Right ventricle myocardium superior (tissue), 1 donor: Measurements from ENCODE around the gene TBL2. TPM values are rescaled to one million over a fixed set of nuclear protein-coding genes. Genes with fewer than 3 reads are reported as not detected.
"Not testable (repeated sequence)": the region's sequence is repeated elsewhere in the genome, so short reads cannot be mapped to it uniquely, and the experiment has no call there.

Source experiments
- ATAC-seq: fragments of 200-7000 bp; cut with Tn5 transposase; one replicate; pipeline ENCODE4 v1.9.1; 2020; ENCODE audit warnings: mild to moderate bottlenecking; ENCODE audit not compliant: poor library complexity
- DNase-seq: peaks from one replicate; pipeline ENCODE4 v3.0.0-alpha.2; 2020
- intact Hi-C: fragments of 100-400 bp; cut with DNase I; formaldehyde crosslinking; loops from one replicate; pipeline ENCODE4 v1.11.2; 2022
- total RNA-seq: library from RNA; stranded (reverse); fragmentation: NEBNext Ultra II Directional; extraction: Animal tissue kit (Norgen Biotek cat#: 25700); gene quantifications from one replicate; pipeline ENCODE4 v1.2.1, GENCODE V29; 2021
- donor health status: DM: no; HTN: yes; CAD: no; lungs with severe emphysema.

The TBL2 gene
- total RNA-seq, 1 donor from 2014 or later: 10.6 TPM

DNA sequence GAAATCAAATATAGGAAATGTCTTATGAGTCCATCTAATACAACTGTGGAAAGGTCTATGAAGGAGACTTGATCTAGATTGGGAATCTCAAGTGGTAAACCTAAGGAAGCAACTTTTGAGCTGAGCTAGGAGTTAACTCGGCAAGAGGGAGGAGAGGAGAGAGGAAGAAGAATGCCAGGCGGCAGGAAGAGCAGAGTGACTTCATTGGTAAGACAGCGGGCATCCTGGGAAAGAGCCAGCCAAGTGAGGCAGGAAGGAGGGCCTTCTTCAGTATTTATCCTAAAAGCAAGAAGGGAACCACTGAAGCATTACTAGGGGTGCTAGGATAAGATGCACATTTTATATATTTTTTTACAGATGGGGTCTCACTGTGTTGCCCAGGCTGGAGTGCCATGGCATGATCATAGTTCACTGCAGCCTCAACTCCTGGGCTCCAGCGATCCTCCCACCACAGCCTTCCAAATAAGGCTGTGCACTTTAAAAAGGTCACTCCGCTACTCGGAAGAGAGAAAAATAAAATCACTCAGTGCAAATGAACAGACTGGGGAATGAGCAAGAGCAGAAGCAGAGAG lies 22.9 kb downstream of the TBL2 start:
- no peak for DNase-seq
- intact Hi-C loops: loop anchor here (5.0 kb wide), 1 partner anchor 33 kb away; the partner anchor contains the start of gene BAZ1B

GRCh38 chr7:73550093-73550492 lies 28.3 kb downstream of the TBL2 start:
- intact Hi-C loops, DNase-seq, ATAC-seq: not testable (repeated sequence)

More for the DNA sequence above, 22.9 kb downstream of the TBL2 start:
- no peak for ATAC-seq

DNA sequence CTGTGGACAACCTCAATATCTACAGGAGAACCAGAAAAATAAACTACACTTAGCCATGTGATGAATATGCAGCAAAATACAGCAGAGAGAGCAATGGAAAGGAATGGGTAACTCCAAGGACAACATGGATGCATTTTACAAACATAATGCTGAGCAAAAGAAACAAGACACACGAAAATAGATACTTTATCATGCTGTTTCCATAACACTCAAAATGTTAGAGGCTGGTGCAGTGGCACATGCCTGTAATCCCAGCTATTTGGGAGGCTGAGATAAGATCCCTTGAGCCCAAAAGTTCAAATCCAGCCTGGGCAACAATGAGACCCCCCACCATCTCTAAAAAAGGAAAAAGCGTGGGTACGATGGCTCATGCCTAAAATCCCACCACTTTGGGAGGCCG lies 29.2 kb downstream of the TBL2 start:
- intact Hi-C loops: no loop called here
- DNase-seq (no peak), ATAC-seq (peak; percentile 32)

GRCh38 chr7:73547841-73548240 lies 30.5 kb downstream of the TBL2 start:
- peak; percentile 34 for ATAC-seq
- intact Hi-C loops: no loop called here
- no peak for DNase-seq

DNA sequence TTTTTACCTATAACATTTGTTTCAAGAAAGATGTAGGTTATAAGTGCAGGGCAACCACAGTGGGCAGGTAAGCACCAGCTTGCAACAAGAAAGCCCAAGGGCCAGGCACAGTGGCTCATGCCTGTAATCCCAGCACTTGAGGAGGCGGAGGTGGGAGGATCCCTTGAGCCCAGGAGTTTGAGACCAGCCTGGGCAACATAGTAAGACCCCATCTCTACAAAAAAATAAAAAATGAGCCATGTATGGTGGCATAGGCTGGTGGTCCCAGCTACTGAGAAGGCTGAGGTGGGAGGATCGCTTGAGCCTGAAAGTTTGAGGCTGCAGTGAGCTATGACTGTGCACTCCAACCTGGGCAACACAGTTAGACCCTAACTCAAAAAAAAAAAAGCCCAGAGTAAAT lies 33.7 kb downstream of the TBL2 start:
- DNase-seq: no peak
- no peak for ATAC-seq
- intact Hi-C loops: no loop called here

DNA sequence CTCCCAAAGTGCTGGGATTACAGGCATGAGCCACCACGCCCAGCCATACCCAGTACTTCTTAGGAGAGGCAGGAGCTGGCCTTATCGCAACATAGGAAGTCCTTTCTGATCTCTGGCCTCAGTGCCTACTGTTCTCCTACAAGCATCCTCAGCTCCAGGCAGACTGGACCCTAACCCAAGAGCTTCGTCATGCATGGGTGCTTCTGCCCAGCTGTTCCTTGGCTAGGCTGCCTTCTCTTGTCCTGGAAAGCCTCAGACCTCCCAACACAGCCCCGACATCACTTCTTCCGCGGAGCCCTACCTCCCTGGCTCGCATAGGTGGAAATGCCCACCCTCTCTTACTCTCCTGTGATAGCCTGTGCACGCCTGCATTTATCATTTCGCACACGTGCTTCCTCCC lies 36.7 kb downstream of the TBL2 start:
- intact Hi-C loops: no loop called here
- no peak for ATAC-seq

GRCh38 chr7:73539709-73540108 lies 38.7 kb downstream of the TBL2 start:
- ATAC-seq (no peak), DNase-seq (no peak)
- intact Hi-C loops: no loop called here

More for the DNA sequence above, 36.7 kb downstream of the TBL2 start:
- no peak for DNase-seq

GRCh38 chr7:73538510-73538909 lies 39.9 kb downstream of the TBL2 start:
- intact Hi-C loops, ATAC-seq: not testable (repeated sequence)

DNA sequence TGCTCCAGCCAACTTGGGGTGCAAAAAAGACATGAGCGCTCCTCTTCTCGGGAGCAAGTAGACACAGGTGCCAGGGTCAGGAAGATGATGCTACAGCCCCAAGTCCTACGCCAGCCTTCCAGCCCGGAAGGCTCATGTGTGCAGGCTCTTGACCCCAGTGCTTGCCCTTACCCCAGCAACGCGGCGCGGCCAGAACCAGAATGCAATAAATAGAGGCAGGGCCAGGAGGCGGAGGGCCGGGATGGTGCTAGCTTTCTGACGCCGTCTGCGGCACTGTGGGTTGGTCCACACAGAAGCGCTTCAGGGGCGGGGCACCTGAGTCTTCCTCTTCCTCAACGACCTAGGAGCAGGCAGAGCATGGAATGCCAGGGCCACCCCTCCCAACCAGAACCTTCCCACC lies 41.3 kb downstream of the TBL2 start:
- ATAC-seq (no peak), DNase-seq (no peak)
- intact Hi-C loops: no loop called here

More at GRCh38 chr7:73538510-73538909, 39.9 kb downstream of the TBL2 start:
- DNase-seq: not testable (repeated sequence)

- ATAC-seq: no peak
Observed at GRCh38 chr7:73536479-73536878, 41.9 kb downstream of the TBL2 start.

GRCh38 chr7:73535918-73536317 lies 42.5 kb downstream of the TBL2 start:
- ATAC-seq, DNase-seq, intact Hi-C loops: not testable (repeated sequence)

More at GRCh38 chr7:73536479-73536878, 41.9 kb downstream of the TBL2 start:
- intact Hi-C loops: no loop called here
- no peak for DNase-seq

DNA sequence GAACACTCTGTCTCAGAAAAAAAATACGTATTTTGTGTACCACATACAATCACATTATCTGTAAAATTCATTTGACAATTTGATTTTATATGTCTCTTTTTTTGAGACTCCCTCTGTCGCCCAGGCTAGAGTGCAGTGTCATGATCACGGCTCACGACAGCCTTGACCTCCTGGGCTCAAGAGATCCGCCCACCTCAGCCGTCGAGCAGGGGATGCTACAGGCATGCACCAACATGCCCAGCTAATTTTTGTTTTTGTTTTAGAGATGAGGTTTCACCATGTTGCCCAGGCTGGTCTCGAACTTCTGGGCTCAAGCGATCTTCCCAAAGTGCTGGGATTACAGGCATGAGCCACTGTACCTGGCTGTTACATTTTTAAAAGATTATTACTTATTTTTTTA lies 44.6 kb downstream of the TBL2 start:
- intact Hi-C loops: no loop called here
- DNase-seq (no peak), ATAC-seq (no peak)

DNA sequence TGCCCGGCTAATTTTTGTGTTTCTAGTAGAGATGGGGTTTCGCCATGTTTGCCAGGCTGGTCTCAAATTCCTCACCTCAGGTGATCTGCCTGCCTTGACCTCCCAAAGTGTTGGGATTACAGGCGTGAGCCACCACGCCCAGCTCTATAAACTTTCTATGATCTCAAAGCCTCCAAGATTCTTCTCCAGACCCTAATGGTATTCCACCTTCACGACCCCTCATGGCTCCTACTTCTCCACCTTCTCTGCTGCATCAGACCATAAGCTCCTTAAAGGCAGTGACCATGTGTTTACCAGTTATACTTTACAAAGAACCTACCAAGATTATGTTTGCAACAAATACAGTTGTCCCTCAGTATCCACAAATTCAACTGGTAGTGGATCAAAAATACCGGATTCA lies 46.2 kb downstream of the TBL2 start:
- no peak for ATAC-seq
- DNase-seq: no peak
- intact Hi-C loops: no loop called here

- no peak for DNase-seq
- no peak for ATAC-seq
- intact Hi-C loops: no loop called here
Observed at GRCh38 chr7:73530800-73531199, 47.6 kb downstream of the TBL2 start.

GRCh38 chr7:73526896-73527821 lies 51.2 kb downstream of the TBL2 start:
- intact Hi-C loops: no loop called here
- no peak for DNase-seq
- ATAC-seq: no peak

DNA sequence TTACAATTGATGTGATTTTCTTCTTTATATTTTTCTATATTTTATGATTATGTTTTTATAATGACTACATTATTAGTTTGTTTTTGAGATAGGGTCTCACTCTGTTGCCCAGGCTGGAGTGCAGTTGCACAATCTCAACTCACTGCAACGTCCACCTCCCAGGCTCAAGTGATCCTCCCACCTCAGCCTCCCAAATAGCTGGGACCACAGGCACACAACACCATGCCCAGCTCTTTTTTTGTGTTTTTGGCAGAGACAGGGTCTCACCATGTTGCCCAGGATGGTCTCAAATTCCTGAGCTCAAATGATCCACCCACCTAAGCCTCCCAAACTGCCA lies 52.3 kb downstream of the TBL2 start:
- DNase-seq, ATAC-seq, intact Hi-C loops: not testable (repeated sequence)

DNA sequence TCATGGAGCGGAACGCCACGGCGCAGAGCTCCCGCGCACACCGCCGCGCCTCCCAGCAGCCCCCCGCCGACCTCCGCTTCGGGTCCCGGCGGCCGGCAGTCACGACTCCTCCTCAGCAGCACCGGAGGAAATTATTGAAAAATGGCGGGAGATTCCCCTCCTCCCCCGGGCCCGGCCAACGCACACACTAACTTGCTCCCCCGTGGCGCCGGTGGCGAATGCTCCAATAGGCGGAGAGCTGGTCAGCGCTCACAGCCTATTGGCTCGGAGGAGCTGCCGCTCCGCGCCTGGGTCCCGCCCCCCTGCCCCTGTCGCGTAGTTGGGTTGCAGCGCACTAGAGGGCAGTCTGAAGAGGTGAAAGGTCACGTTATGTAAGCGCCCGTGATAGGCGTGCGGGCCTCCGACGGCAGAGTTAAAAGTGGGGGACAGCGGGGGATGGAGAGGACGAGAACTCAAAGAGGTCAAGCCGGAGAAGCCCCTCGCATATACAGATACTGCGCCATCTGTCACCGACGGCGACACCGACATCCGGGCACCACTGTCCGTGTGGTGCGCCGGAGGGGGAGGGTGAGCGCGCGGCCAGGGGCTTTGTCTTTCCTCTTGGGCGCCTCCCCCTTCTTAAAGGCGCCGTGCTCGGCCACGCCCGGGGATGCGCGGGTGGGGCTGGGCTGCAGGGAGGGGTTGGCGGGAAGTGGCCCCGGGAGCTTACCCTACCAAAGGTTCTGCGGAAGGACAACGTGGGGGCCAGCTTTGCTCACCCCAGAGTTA lies 56.1 kb downstream of the TBL2 start, which contains the start of gene BAZ1B:
Gene BAZ1B, minus strand, starts transcription at position 189 of the 768 bp plus-strand sequence. CDS start 360 bp downstream, outside the sequence.
- ATAC-seq (peak; percentile 98), DNase-seq (peak; percentile 98)
- intact Hi-C loops: loop anchor here (5.0 kb wide), 1 partner anchor 35 kb away; the partner anchor contains the start of gene BCL7B

GRCh38 chr7:73521636-73522104 lies 56.7 kb downstream of the TBL2 start:
- DNase-seq (no peak), ATAC-seq (peak; percentile 85)
- intact Hi-C loops: loop anchor here (5.0 kb wide), 1 partner anchor 36 kb away; the partner anchor contains the start of gene BCL7B
